ENCODE results near the gene LMAN2L.

LMAN2L gene

GRCh38 chr2:96699021-96699420 lies 40.8 kb downstream of the LMAN2L start:
- FAIRE-seq, result no peak
- DNase-seq (ENCODE audit: insufficient read length), result no peak
- TF ChIP-seq POLR2AphosphoS5 (IDR thresholded peaks at IDR 0.05; ENCODE audit: low read depth, low read length) (no peak), TAF1 (IDR thresholded peaks at IDR 0.05; ENCODE audit: borderline replicate concordance, low read depth, low read length) (no peak), POLR2A (IDR thresholded peaks at IDR 0.05; ENCODE audit: low read depth, low read length) (no peak)

GRCh38 chr2:96698221-96698861 lies 41.5 kb downstream of the LMAN2L start:
- no peak for FAIRE-seq

DNA sequence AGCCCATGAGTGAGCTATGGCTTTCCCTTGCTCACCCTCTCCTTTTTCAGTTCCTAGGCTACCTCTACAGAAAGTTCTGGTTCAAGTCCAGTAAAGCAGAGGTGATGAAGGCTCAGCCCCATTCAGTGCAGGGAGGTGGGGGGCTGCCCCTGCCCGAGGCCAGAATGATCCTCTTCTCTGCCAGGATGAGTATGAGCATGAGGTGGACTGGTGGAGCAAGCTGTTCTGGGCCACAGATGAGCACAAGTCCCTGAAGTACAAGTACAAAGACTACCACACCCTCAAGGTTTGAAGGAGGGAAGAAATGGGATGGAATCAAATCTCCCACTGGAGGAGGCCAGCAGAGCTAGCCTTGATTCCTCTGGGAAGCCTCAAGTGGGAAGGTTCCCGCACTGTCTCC lies 42.4 kb downstream of the LMAN2L start:
- FAIRE-seq (no peak), DNase-seq (ENCODE audit: insufficient read length) (no peak)
- TF ChIP-seq POLR2AphosphoS5 (IDR thresholded peaks at IDR 0.05; ENCODE audit: low read depth, low read length), result no peak
- TF ChIP-seq TAF1 (IDR thresholded peaks at IDR 0.05; ENCODE audit: borderline replicate concordance, low read depth, low read length), result no peak
- TF ChIP-seq POLR2A (IDR thresholded peaks at IDR 0.05; ENCODE audit: low read depth, low read length), result no peak

More at GRCh38 chr2:96698221-96698861, 41.5 kb downstream of the LMAN2L start:
- TF ChIP-seq POLR2A (IDR thresholded peaks at IDR 0.05; ENCODE audit: low read depth, low read length) (no peak), POLR2AphosphoS5 (IDR thresholded peaks at IDR 0.05; ENCODE audit: low read depth, low read length) (no peak), TAF1 (IDR thresholded peaks at IDR 0.05; ENCODE audit: borderline replicate concordance, low read depth, low read length) (no peak)
- no peak for DNase-seq (ENCODE audit: insufficient read length)

DNA sequence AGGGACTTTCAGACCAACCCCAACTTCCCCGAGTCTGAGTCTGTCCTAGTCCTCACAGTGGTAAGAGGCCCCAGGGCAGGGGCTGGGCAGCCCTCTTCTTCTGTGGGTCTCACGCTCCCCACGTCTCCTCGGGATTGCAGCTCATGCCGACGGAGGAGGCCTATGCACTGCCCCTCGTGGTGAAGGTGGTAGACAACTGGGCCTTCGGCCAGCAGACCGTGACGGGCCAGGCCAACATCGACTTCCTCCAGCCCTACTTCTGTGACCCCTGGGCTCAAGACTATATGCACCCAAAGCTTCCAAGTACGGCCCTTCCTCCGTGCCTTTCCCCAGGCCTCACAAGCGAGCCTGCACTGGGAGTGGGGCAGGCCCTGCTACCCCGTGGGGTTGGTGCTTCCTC lies 44.3 kb downstream of the LMAN2L start:
- TF ChIP-seq POLR2AphosphoS5 (IDR thresholded peaks at IDR 0.05; ENCODE audit: low read depth, low read length), result no peak
- no peak for TF ChIP-seq POLR2A (IDR thresholded peaks at IDR 0.05; ENCODE audit: low read depth, low read length)
- TF ChIP-seq TAF1 (IDR thresholded peaks at IDR 0.05; ENCODE audit: borderline replicate concordance, low read depth, low read length), result no peak
- DNase-seq (ENCODE audit: insufficient read length) (no peak), FAIRE-seq (no peak)

GRCh38 chr2:96694816-96695455 lies 44.9 kb downstream of the LMAN2L start:
- FAIRE-seq (no peak), DNase-seq (ENCODE audit: insufficient read length) (no peak)
- no peak for TF ChIP-seq POLR2A (IDR thresholded peaks at IDR 0.05; ENCODE audit: low read depth, low read length)
- no peak for TF ChIP-seq POLR2AphosphoS5 (IDR thresholded peaks at IDR 0.05; ENCODE audit: low read depth, low read length)
- TF ChIP-seq TAF1 (IDR thresholded peaks at IDR 0.05; ENCODE audit: borderline replicate concordance, low read depth, low read length), result no peak

DNA sequence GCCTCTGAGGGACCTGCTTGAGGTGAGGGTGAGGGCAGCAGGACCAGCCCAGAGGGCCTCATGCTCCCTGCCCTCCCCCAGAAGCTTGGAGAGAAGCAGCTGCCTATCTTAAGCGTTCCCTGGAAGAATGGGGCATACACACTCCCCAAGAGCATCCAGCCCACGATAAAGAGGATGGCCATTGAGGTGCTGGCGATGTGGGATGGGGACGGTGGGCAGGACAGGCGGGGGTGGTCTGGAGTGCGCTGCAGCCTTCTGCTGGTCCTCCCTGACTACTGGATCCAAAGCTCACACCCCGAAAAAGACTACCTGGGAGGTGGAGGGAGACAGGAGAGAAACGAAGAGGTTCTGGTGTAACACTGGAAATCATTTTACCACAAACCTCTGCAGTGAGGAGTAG lies 45.6 kb downstream of the LMAN2L start:
- no peak for FAIRE-seq
- DNase-seq (ENCODE audit: insufficient read length), result no peak
- TF ChIP-seq POLR2A (IDR thresholded peaks at IDR 0.05; ENCODE audit: low read depth, low read length), result no peak

GRCh38 chr2:96693286-96694200 lies 46.3 kb downstream of the LMAN2L start:
- FAIRE-seq (no peak), DNase-seq (ENCODE audit: insufficient read length) (no peak)
- TF ChIP-seq POLR2A (IDR thresholded peaks at IDR 0.05; ENCODE audit: low read depth, low read length) (no peak), POLR2AphosphoS5 (IDR thresholded peaks at IDR 0.05; ENCODE audit: low read depth, low read length) (no peak), TAF1 (IDR thresholded peaks at IDR 0.05; ENCODE audit: borderline replicate concordance, low read depth, low read length) (no peak)

GRCh38 chr2:96692094-96692971 lies 47.5 kb downstream of the LMAN2L start:
- TF ChIP-seq TAF1 (IDR thresholded peaks at IDR 0.05; ENCODE audit: borderline replicate concordance, low read depth, low read length) (no peak), POLR2AphosphoS5 (IDR thresholded peaks at IDR 0.05; ENCODE audit: low read depth, low read length) (no peak), POLR2A (IDR thresholded peaks at IDR 0.05; ENCODE audit: low read depth, low read length) (no peak)
- FAIRE-seq, result no peak
- DNase-seq (ENCODE audit: insufficient read length), result no peak

DNA sequence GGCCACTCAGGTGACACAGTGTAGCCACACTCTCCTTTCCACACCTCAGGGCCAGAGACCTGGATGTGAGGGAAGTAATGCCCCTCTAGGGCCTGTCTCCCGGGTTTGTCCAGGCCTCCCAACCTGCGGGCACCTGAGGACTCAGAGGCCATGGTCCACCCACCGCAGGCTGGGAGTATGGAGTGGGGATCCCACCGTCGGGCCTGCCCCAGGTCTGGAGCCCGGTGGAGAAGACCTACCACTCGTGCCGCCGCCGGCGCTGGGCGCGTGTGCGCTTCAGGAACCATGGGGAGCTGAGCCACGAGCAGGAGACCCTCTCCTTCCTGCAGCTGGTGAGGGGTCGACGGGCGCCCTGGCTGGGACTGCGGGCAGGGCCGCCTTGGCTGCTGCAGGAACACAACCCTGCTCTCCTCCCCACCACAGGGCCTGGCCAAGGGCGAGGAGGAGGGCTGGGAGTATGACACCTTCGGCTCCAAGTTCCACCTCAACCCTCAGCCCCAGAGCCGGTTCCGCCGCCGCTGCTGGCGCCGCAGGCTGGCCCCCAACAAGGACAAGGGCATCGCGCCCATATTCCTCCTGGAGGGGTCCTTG lies 48.7 kb downstream of the LMAN2L start:
- DNase-seq (ENCODE audit: insufficient read length) (no peak), FAIRE-seq (no peak)
- no peak for TF ChIP-seq TAF1 (IDR thresholded peaks at IDR 0.05; ENCODE audit: borderline replicate concordance, low read depth, low read length)
- no peak for TF ChIP-seq POLR2A (IDR thresholded peaks at IDR 0.05; ENCODE audit: low read depth, low read length)
- no peak for TF ChIP-seq POLR2AphosphoS5 (IDR thresholded peaks at IDR 0.05; ENCODE audit: low read depth, low read length)

DNA sequence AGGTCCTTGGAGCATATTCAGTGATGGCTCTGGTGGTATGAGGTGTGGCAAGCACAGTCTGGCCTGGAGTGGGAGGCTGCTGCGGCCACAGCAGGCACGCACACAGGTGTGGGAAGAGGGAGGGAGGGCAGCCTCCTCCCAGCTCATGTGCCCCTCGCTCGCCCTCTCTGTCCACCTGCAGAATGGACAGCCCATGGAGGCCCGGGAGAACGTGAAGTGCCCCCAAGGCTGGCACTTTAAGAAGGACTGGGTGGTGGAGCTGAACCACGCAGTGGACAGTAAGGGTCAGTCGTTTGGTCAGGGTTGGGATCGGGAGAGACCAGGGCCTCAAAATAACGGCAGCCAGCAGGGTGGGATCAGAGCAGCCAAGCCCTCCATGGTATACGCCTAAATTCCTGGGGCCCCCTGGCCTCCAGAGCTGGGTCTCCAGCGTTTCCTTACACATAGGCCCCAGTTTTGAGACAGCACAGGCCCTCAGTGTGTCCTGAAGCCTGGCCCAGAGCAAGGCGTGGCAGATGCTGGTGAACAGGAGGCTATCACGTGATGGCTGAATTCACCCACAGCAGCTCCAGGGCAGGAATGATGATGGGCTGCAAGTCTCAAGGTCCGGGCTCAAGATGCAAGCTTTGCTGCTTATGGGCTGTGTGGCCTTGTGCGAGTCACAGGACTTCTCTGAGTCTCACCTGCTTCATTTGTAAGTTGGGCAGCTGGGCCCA lies 49.4 kb downstream of the LMAN2L start:
- TF ChIP-seq TAF1 (IDR thresholded peaks at IDR 0.05; ENCODE audit: borderline replicate concordance, low read depth, low read length), result no peak
- TF ChIP-seq POLR2AphosphoS5 (IDR thresholded peaks at IDR 0.05; ENCODE audit: low read depth, low read length), result no peak
- TF ChIP-seq POLR2A (IDR thresholded peaks at IDR 0.05; ENCODE audit: low read depth, low read length), result no peak
- DNase-seq (ENCODE audit: insufficient read length), result no peak
- FAIRE-seq, result no peak

All from GM12892 (cell line).